HL-60/S4 treated with retinoic acid at 250 ng/mL for 4 days and 3 days (cell line): ENCODE results near the gene YY1.

ENCODE experiments used
- in situ Hi-C: fragments of 300-500 bp; cut with MboI; formaldehyde crosslinking; loops from 2 replicates; pipeline ENCODE4 v1.7.0; 2022; ENCODE audit warnings: low sequenced_read_pairs

YY1 gene

GRCh38 chr14:100329233-100330006 lies 90.5 kb downstream of the YY1 start:
- in situ Hi-C loops, result no loop called here

- in situ Hi-C loops, result no loop called here
Observed at GRCh38 chr14:100330007-100330344, 91.0 kb downstream of the YY1 start.

GRCh38 chr14:100330388-100330931 lies 91.5 kb downstream of the YY1 start:
- in situ Hi-C loops, result no loop called here

- in situ Hi-C loops, result no loop called here
Observed at GRCh38 chr14:100332071-100332639, 93.2 kb downstream of the YY1 start.
